Activated CD4-positive, CD25-positive, alpha-beta regulatory T cell treated with anti-CD3 and anti-CD28 coated beads, Interleukin-2, amount 50 U/mL, for 16 hours (primary cell): ENCODE results near the gene CAMSAP3.

Source experiments
- DNase-seq: peaks from one replicate; pipeline ENCODE4 v3.0.0-alpha.2; 2020; ENCODE audit warnings: low read depth, low spot score

CAMSAP3 gene

GRCh38 chr19:7611541-7612279, 16.0 kb downstream of the CAMSAP3 start:
- no peak for DNase-seq

- no peak for DNase-seq
Observed at GRCh38 chr19:7612282-7613274, 16.9 kb downstream of the CAMSAP3 start.

GRCh38 chr19:7614859-7615741, 19.4 kb downstream of the CAMSAP3 start:
- no peak for DNase-seq

GRCh38 chr19:7617172-7617571, 21.5 kb downstream of the CAMSAP3 start:
- DNase-seq = no peak

GRCh38 chr19:7617735-7618134, 22.1 kb downstream of the CAMSAP3 start:
- no peak for DNase-seq

GRCh38 chr19:7618348-7618747, 22.7 kb downstream of the CAMSAP3 start:
- DNase-seq = no peak

GRCh38 chr19:7618771-7619510, 23.3 kb downstream of the CAMSAP3 start:
- no peak for DNase-seq

- DNase-seq = no peak
Observed at GRCh38 chr19:7619671-7620441, 24.2 kb downstream of the CAMSAP3 start.

GRCh38 chr19:7620442-7621412, 25.1 kb downstream of the CAMSAP3 start:
- no peak for DNase-seq

GRCh38 chr19:7622933-7623685, 27.4 kb downstream of the CAMSAP3 start:
- no peak for DNase-seq

GRCh38 chr19:7623725-7624603, 28.3 kb downstream of the CAMSAP3 start:
- no peak for DNase-seq

- DNase-seq = no peak
Observed at GRCh38 chr19:7624810-7625209, 29.1 kb downstream of the CAMSAP3 start.

GRCh38 chr19:7625763-7626372, 30.2 kb downstream of the CAMSAP3 start:
- DNase-seq = no peak

GRCh38 chr19:7627166-7627565, 31.5 kb downstream of the CAMSAP3 start:
- no peak for DNase-seq

GRCh38 chr19:7628589-7629311, 33.1 kb downstream of the CAMSAP3 start:
- DNase-seq = no peak
